GM12865 (cell line): ENCODE measurements around the gene HNRNPM.
"Not testable (repeated sequence)": the region's sequence is repeated elsewhere in the genome, so short reads cannot be mapped to it uniquely, and the experiment has no call there.

Experiments
- DNase-seq: peaks from one replicate; pipeline ENCODE4 v3.0.0; 2010; ENCODE audit warnings: low read depth
- H3K4me3 ChIP-seq: 2 replicates; pipeline ENCODE4 v1.5.1; 2011; ENCODE audit warnings: mild to moderate bottlenecking, low read depth, low read length, control low read depth
- CTCF ChIP-seq: IDR thresholded peaks from 2 replicates; pipeline ENCODE4 v1.5.1; 2011; ENCODE audit warnings: low read length, control low read depth, low read depth, inconsistent platforms; ENCODE audit not compliant: insufficient read depth; ENCODE audit errors: missing control alignments

Gene HNRNPM

GRCh38 chr19:8429044-8429443 is 15.7 kb upstream of the HNRNPM start:
- no peak for TF ChIP-seq CTCF
- DNase-seq, result no peak
- H3K4me3 ChIP-seq, result no peak overlapping the region

- no peak for DNase-seq
- TF ChIP-seq CTCF, result no peak
- no peak overlapping the region for H3K4me3 ChIP-seq
Observed at GRCh38 chr19:8429826-8430225, 14.9 kb upstream of the HNRNPM start.

GRCh38 chr19:8430650-8431049 is 14.1 kb upstream of the HNRNPM start:
- DNase-seq, result no peak
- TF ChIP-seq CTCF, result no peak
- H3K4me3 ChIP-seq, result no peak overlapping the region

GRCh38 chr19:8438236-8438635 is 6.5 kb upstream of the HNRNPM start:
- DNase-seq, result no peak

GRCh38 chr19:8441725-8442544 is 2.8 kb upstream of the HNRNPM start:
- TF ChIP-seq CTCF, result no peak
- DNase-seq, result no peak
- H3K4me3 ChIP-seq, result no peak overlapping the region

More at GRCh38 chr19:8438236-8438635, 6.5 kb upstream of the HNRNPM start:
- no peak overlapping the region for H3K4me3 ChIP-seq
- no peak for TF ChIP-seq CTCF

GRCh38 chr19:8444140-8444676 is 567 bp upstream of the HNRNPM start:
- peak overlapping the region; percentile 68 for H3K4me3 ChIP-seq
- DNase-seq, result not testable (repeated sequence)

- H3K4me3 ChIP-seq, result peak overlapping the region; percentile 94
- DNase-seq, result peak; percentile 56
- no peak for TF ChIP-seq CTCF
Observed at GRCh38 chr19:8445488-8446001, 770 bp downstream of the HNRNPM start.
